ENCODE data around the gene PRDM10.

GRCh38 chr11:130006929-130007328 is 4.3 kb upstream of the PRDM10 start:
- TF ChIP-seq CTCF (IDR thresholded peaks at IDR 0.05): no peak
- no peak for TF ChIP-seq POLR2A (IDR thresholded peaks at IDR 0.05)
